ENCODE data around the gene TMEM179.

DNA sequence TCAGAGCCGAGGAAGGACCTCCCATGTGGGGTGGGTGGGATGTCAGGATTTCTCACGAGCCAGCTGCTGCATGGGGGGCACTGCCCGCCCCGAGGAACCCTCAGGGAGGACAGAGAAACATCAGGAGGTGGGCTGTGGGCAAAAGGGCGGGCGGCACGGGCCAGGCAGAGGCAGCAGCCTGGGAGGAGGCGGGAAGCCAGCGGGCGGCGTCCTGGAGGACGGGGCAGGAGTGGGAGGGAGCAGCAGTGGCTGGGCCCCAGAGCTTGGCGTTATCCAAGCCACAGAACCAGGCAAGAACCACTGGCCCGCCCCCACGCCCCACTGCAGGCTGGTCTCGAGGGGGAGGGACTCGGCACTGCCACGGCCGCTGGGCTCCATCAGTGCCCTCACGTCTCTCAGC, 22.6 kb downstream of the TMEM179 start:
- TF ChIP-seq, protein P1, sequence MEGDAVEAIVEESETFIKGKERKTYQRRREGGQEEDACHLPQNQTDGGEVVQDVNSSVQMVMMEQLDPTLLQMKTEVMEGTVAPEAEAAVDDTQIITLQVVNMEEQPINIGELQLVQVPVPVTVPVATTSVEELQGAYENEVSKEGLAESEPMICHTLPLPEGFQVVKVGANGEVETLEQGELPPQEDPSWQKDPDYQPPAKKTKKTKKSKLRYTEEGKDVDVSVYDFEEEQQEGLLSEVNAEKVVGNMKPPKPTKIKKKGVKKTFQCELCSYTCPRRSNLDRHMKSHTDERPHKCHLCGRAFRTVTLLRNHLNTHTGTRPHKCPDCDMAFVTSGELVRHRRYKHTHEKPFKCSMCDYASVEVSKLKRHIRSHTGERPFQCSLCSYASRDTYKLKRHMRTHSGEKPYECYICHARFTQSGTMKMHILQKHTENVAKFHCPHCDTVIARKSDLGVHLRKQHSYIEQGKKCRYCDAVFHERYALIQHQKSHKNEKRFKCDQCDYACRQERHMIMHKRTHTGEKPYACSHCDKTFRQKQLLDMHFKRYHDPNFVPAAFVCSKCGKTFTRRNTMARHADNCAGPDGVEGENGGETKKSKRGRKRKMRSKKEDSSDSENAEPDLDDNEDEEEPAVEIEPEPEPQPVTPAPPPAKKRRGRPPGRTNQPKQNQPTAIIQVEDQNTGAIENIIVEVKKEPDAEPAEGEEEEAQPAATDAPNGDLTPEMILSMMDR (IDR thresholded peaks at IDR 0.05) = no peak
- TF ChIP-seq EZH2 (IDR thresholded peaks at IDR 0.05; ENCODE audit: borderline replicate concordance, insufficient read depth, low read depth, low read length, poor library complexity, severe bottlenecking) = no peak

Data from B cell (primary cell).